Measurements from ENCODE around the gene CD7. TPM values are rescaled to one million over a fixed set of nuclear protein-coding genes. Genes with fewer than 3 reads are reported as not detected.

The CD7 gene
- polyA plus RNA-seq, 3 donors, result 0.38 to 3.6 (median 0.42) TPM

GRCh38 chr17:82299452-82299851 lies 18.0 kb downstream of the CD7 start:
- DNase-seq, result no peak
- intact Hi-C loops (cut with micrococcal nuclease), result loop anchor here (2.0 to 10.0 kb wide), 4 partner anchors 27 to 155 kb away; partner anchors contain the start of genes CSNK1D (in 1 of the 2), CYBC1 (in 1 of the 2), NARF (in 1 of the 2) and SECTM1 (in 1 of the 2)
- H3K4me3 ChIP-seq (replicated peaks in 1 of 3; ENCODE audit: low read depth in 2 of 3, low read length in 3 of 3), result no peak overlapping the region
- peak overlapping the region; percentile 49 to 100 (median 100) for H3K27ac Mint-ChIP-seq
- H4K20me1 ChIP-seq (ENCODE audit: insufficient read depth, low read length), result no peaks in the 10 kb centered on the region
- H3K27me3 Mint-ChIP-seq (ENCODE audit: low read depth in 3 of 3), result peaks cover 35 to 42% (median 35%) of the 10 kb centered on the region in 3 donors
- H3K4me2 ChIP-seq (replicated peaks; ENCODE audit: extremely low read depth, low read length, poor library complexity, severe bottlenecking), result no peak overlapping the region
- H3K4me1 Mint-ChIP-seq, result peaks cover 56% of the 10 kb centered on the region
- 95% methylated on average over 9 of the region's 10 CpGs for WGBS (ENCODE audit: insufficient coverage)
- H3K9ac ChIP-seq (ENCODE audit: insufficient read depth, low read length, poor library complexity, severe bottlenecking), result no peak overlapping the region
- no peaks in the 10 kb centered on the region for H3K36me3 ChIP-seq (replicated peaks in 1 of 2; ENCODE audit: control insufficient read depth in 1 of 2, insufficient read depth in 2 of 2, low read length in 2 of 2)
- H2AFZ ChIP-seq (ENCODE audit: insufficient read depth, low read depth, low read length, poor library complexity, severe bottlenecking), result no peak overlapping the region
- H3K4me3 Mint-ChIP-seq, result no peak overlapping the region
- H3K4me1 ChIP-seq (ENCODE audit: control insufficient read depth in 1 of 2, insufficient read depth in 2 of 2, low read length in 2 of 2), result peaks cover 26 to 35% of the 10 kb centered on the region in 2 donors
- H3K27ac ChIP-seq (ENCODE audit: low read depth in 1 of 2, low read length in 2 of 2), result no peak overlapping the region
- no peaks in the 10 kb centered on the region for H3K9me3 ChIP-seq (replicated peaks in 1 of 2; ENCODE audit: control insufficient read depth in 1 of 2, insufficient read depth in 1 of 2, low read length in 2 of 2)
- H3K9me3 Mint-ChIP-seq, result peaks cover 0 to 2% (median 0%) of the 10 kb centered on the region in 7 donors
- TF ChIP-seq, protein P1, sequence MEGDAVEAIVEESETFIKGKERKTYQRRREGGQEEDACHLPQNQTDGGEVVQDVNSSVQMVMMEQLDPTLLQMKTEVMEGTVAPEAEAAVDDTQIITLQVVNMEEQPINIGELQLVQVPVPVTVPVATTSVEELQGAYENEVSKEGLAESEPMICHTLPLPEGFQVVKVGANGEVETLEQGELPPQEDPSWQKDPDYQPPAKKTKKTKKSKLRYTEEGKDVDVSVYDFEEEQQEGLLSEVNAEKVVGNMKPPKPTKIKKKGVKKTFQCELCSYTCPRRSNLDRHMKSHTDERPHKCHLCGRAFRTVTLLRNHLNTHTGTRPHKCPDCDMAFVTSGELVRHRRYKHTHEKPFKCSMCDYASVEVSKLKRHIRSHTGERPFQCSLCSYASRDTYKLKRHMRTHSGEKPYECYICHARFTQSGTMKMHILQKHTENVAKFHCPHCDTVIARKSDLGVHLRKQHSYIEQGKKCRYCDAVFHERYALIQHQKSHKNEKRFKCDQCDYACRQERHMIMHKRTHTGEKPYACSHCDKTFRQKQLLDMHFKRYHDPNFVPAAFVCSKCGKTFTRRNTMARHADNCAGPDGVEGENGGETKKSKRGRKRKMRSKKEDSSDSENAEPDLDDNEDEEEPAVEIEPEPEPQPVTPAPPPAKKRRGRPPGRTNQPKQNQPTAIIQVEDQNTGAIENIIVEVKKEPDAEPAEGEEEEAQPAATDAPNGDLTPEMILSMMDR (IDR thresholded peaks at IDR 0.05), result no peak
- peaks cover 5 to 34% of the 10 kb centered on the region in 2 donors for H3K27me3 ChIP-seq (ENCODE audit: control insufficient read depth in 2 of 2, insufficient read depth in 2 of 2, low read length in 2 of 2)
- H3K36me3 Mint-ChIP-seq, result no peaks in the 10 kb centered on the region
- no peaks in the 10 kb centered on the region for H3K79me2 ChIP-seq (ENCODE audit: insufficient read depth, low read length)

- WGBS (ENCODE audit: insufficient coverage), result 69% methylated on average over 23 of the region's 27 CpGs
- peaks cover 62% of the 10 kb centered on the region for H3K4me1 Mint-ChIP-seq
- Histone ChIP-seq H3K27ac (ENCODE audit: low read depth in 1 of 2, low read length in 2 of 2) (peak overlapping the region; percentile 94 to 99), H3K4me3 (replicated peaks in 1 of 3; ENCODE audit: low read depth in 2 of 3, low read length in 3 of 3) (peak overlapping the region; percentile 13 to 65 (median 54)), H3K4me1 (ENCODE audit: control insufficient read depth in 1 of 2, insufficient read depth in 2 of 2, low read length in 2 of 2) (peaks cover 32 to 36% of the 10 kb centered on the region in 2 donors), H3K27me3 (ENCODE audit: control insufficient read depth in 2 of 2, insufficient read depth in 2 of 2, low read length in 2 of 2) (peaks cover 5 to 29% of the 10 kb centered on the region in 2 donors), H2AFZ (ENCODE audit: insufficient read depth, low read depth, low read length, poor library complexity, severe bottlenecking) (peak overlapping the region; percentile 22), H3K79me2 (ENCODE audit: insufficient read depth, low read length) (no peaks in the 10 kb centered on the region), H4K20me1 (ENCODE audit: insufficient read depth, low read length) (no peaks in the 10 kb centered on the region), H3K9ac (ENCODE audit: insufficient read depth, low read length, poor library complexity, severe bottlenecking) (peak overlapping the region; percentile 83), H3K9me3 (replicated peaks in 1 of 2; ENCODE audit: control insufficient read depth in 1 of 2, insufficient read depth in 1 of 2, low read length in 2 of 2) (no peaks in the 10 kb centered on the region), H3K4me2 (replicated peaks; ENCODE audit: extremely low read depth, low read length, poor library complexity, severe bottlenecking) (peak overlapping the region; percentile 69), H3K36me3 (replicated peaks in 1 of 2; ENCODE audit: control insufficient read depth in 1 of 2, insufficient read depth in 2 of 2, low read length in 2 of 2) (no peaks in the 10 kb centered on the region)
- H3K27ac Mint-ChIP-seq, result peak overlapping the region; percentile 99 to 100 (median 100)
- DNase-seq, result no peak
- peaks cover 0 to 2% (median 0%) of the 10 kb centered on the region in 7 donors for H3K9me3 Mint-ChIP-seq
- intact Hi-C loops (cut with micrococcal nuclease), result loop anchor here (2.0 to 10.0 kb wide), 4 partner anchors 26 to 156 kb away; partner anchors contain the start of genes CSNK1D (in 1 of the 2), CYBC1 (in 1 of the 2), NARF (in 1 of the 2) and SECTM1 (in 1 of the 2)
- TF ChIP-seq, protein P1 (IDR thresholded peaks at IDR 0.05), result no peak
- H3K27me3 Mint-ChIP-seq (ENCODE audit: low read depth in 3 of 3), result peaks cover 31 to 36% (median 34%) of the 10 kb centered on the region in 3 donors
- peak overlapping the region; percentile 74 to 89 for H3K4me3 Mint-ChIP-seq
- no peaks in the 10 kb centered on the region for H3K36me3 Mint-ChIP-seq
These were observed 18.6 kb downstream of the CD7 start for GRCh38 chr17:82298538-82299421.

All from CD14-positive monocyte (primary cell).